ENCODE measurements around the gene ORM2.

ORM2 gene

GRCh38 chr9:114339130-114339908, 9.7 kb downstream of the ORM2 start:
- no peak overlapping the region for H2AK5ac ChIP-seq (ENCODE audit: low read length, severe bottlenecking)
- no peak overlapping the region for H3K27ac ChIP-seq (ENCODE audit: low read length, poor library complexity, severe bottlenecking)
- H3K18ac ChIP-seq (ENCODE audit: low read depth in 1 of 2, low read length in 2 of 2) = no peak overlapping the region
- H3K4me2 ChIP-seq (ENCODE audit: low read length, poor library complexity, severe bottlenecking) = no peak overlapping the region
- H3K14ac ChIP-seq (ENCODE audit: low read length in 2 of 2) = no peak overlapping the region
- no peak overlapping the region for H3K4me3 ChIP-seq (ENCODE audit: insufficient read depth in 1 of 2, low read depth in 1 of 2, low read length in 2 of 2)
- WGBS = 82% methylated on average over 16 of the region's 16 CpGs
- H2BK5ac ChIP-seq (ENCODE audit: low read depth, low read length, poor library complexity, severe bottlenecking) = no peak overlapping the region
- no peak overlapping the region for H2BK12ac ChIP-seq (ENCODE audit: low read length in 2 of 2)
- H3K9ac ChIP-seq (ENCODE audit: low read length) = no peak overlapping the region
- H3K23ac ChIP-seq (ENCODE audit: low read length in 2 of 2) = no peak overlapping the region
- H3K79me1 ChIP-seq (replicated peaks; ENCODE audit: low read length, poor library complexity, severe bottlenecking) = peaks cover 1% of the 10 kb centered on the region
- DNase-seq = peak; percentile 57
- no peaks in the 10 kb centered on the region for H3K27me3 ChIP-seq (ENCODE audit: control insufficient read depth in 1 of 2, insufficient read depth in 1 of 2, low read length in 2 of 2)
- H3K4me1 ChIP-seq (ENCODE audit: control insufficient read depth, insufficient read depth, low read depth, low read length) = no peaks in the 10 kb centered on the region
- H3K4ac ChIP-seq (ENCODE audit: low read depth in 1 of 2, low read length in 2 of 2) = no peak overlapping the region
- no peak overlapping the region for H2BK120ac ChIP-seq (ENCODE audit: low read depth, low read length)
- no peaks in the 10 kb centered on the region for H3K9me3 ChIP-seq (ENCODE audit: control insufficient read depth, low read length)
- H4K91ac ChIP-seq (ENCODE audit: low read length) = no peak overlapping the region
- H3K36me3 ChIP-seq (ENCODE audit: control insufficient read depth in 1 of 2, insufficient read depth in 2 of 2, low read depth in 1 of 2, low read length in 2 of 2) = peaks cover 75 to 84% of the 10 kb centered on the region in 2 experiments
- no peak overlapping the region for H4K8ac ChIP-seq (ENCODE audit: low read length)
- no peak overlapping the region for H2AFZ ChIP-seq (ENCODE audit: low read depth, low read length)
- H2BK15ac ChIP-seq (ENCODE audit: low read depth, poor library complexity, severe bottlenecking) = no peak overlapping the region

- Histone ChIP-seq H2BK15ac (ENCODE audit: low read depth, poor library complexity, severe bottlenecking) (no peak overlapping the region), H3K79me1 (replicated peaks; ENCODE audit: low read length, poor library complexity, severe bottlenecking) (peaks cover 1% of the 10 kb centered on the region), H3K4ac (ENCODE audit: low read depth in 1 of 2, low read length in 2 of 2) (no peak overlapping the region), H3K36me3 (ENCODE audit: control insufficient read depth in 1 of 2, insufficient read depth in 2 of 2, low read depth in 1 of 2, low read length in 2 of 2) (peaks cover 89 to 91% of the 10 kb centered on the region in 2 experiments), H2AK5ac (ENCODE audit: low read length, severe bottlenecking) (no peak overlapping the region), H3K14ac (ENCODE audit: low read length in 2 of 2) (no peak overlapping the region), H2AFZ (ENCODE audit: low read depth, low read length) (no peak overlapping the region), H3K18ac (ENCODE audit: low read depth in 1 of 2, low read length in 2 of 2) (no peak overlapping the region), H3K27ac (ENCODE audit: low read length, poor library complexity, severe bottlenecking) (no peak overlapping the region), H4K91ac (ENCODE audit: low read length) (no peak overlapping the region), H3K9ac (ENCODE audit: low read length) (no peak overlapping the region), H3K23ac (ENCODE audit: low read length in 2 of 2) (no peak overlapping the region), H2BK12ac (ENCODE audit: low read length in 2 of 2) (no peak overlapping the region), H3K9me3 (ENCODE audit: control insufficient read depth, low read length) (no peaks in the 10 kb centered on the region), H3K4me3 (ENCODE audit: insufficient read depth in 1 of 2, low read depth in 1 of 2, low read length in 2 of 2) (no peak overlapping the region), H2BK120ac (ENCODE audit: low read depth, low read length) (no peak overlapping the region), H3K4me1 (ENCODE audit: control insufficient read depth, insufficient read depth, low read depth, low read length) (no peaks in the 10 kb centered on the region), H3K27me3 (ENCODE audit: control insufficient read depth in 1 of 2, insufficient read depth in 1 of 2, low read length in 2 of 2) (no peaks in the 10 kb centered on the region), H2BK5ac (ENCODE audit: low read depth, low read length, poor library complexity, severe bottlenecking) (no peak overlapping the region), H4K8ac (ENCODE audit: low read length) (no peak overlapping the region), H3K4me2 (ENCODE audit: low read length, poor library complexity, severe bottlenecking) (no peak overlapping the region)
- 93% methylated on average over 11 of the region's 12 CpGs for WGBS
- DNase-seq = no peak
Measured at GRCh38 chr9:114341152-114341830, 11.6 kb downstream of the ORM2 start.

GRCh38 chr9:114341991-114342390, 12.3 kb downstream of the ORM2 start:
- H2BK5ac ChIP-seq (ENCODE audit: low read depth, low read length, poor library complexity, severe bottlenecking) = no peak overlapping the region
- H4K91ac ChIP-seq (ENCODE audit: low read length) = no peak overlapping the region
- peaks cover 86 to 93% of the 10 kb centered on the region in 2 experiments for H3K36me3 ChIP-seq (ENCODE audit: control insufficient read depth in 1 of 2, insufficient read depth in 2 of 2, low read depth in 1 of 2, low read length in 2 of 2)
- no peak overlapping the region for H3K9ac ChIP-seq (ENCODE audit: low read length)
- peaks cover 1% of the 10 kb centered on the region for H3K79me1 ChIP-seq (replicated peaks; ENCODE audit: low read length, poor library complexity, severe bottlenecking)
- 94% methylated on average over 4 of the region's 4 CpGs for WGBS
- DNase-seq = no peak
- no peak overlapping the region for H2AK5ac ChIP-seq (ENCODE audit: low read length, severe bottlenecking)
- no peak overlapping the region for H2BK15ac ChIP-seq (ENCODE audit: low read depth, poor library complexity, severe bottlenecking)
- H3K27ac ChIP-seq (ENCODE audit: low read length, poor library complexity, severe bottlenecking) = no peak overlapping the region
- H3K9me3 ChIP-seq (ENCODE audit: control insufficient read depth, low read length) = no peaks in the 10 kb centered on the region
- H2BK12ac ChIP-seq (ENCODE audit: low read length in 2 of 2) = no peak overlapping the region
- H3K23ac ChIP-seq (ENCODE audit: low read length in 2 of 2) = no peak overlapping the region
- H3K4me1 ChIP-seq (ENCODE audit: control insufficient read depth, insufficient read depth, low read depth, low read length) = no peaks in the 10 kb centered on the region
- H3K27me3 ChIP-seq (ENCODE audit: control insufficient read depth in 1 of 2, insufficient read depth in 1 of 2, low read length in 2 of 2) = no peaks in the 10 kb centered on the region
- H4K8ac ChIP-seq (ENCODE audit: low read length) = no peak overlapping the region
- no peak overlapping the region for H3K14ac ChIP-seq (ENCODE audit: low read length in 2 of 2)
- H3K4me3 ChIP-seq (ENCODE audit: insufficient read depth in 1 of 2, low read depth in 1 of 2, low read length in 2 of 2) = no peak overlapping the region
- no peak overlapping the region for H3K4ac ChIP-seq (ENCODE audit: low read depth in 1 of 2, low read length in 2 of 2)
- H3K18ac ChIP-seq (ENCODE audit: low read depth in 1 of 2, low read length in 2 of 2) = no peak overlapping the region
- no peak overlapping the region for H3K4me2 ChIP-seq (ENCODE audit: low read length, poor library complexity, severe bottlenecking)
- H2AFZ ChIP-seq (ENCODE audit: low read depth, low read length) = no peak overlapping the region
- H2BK120ac ChIP-seq (ENCODE audit: low read depth, low read length) = no peak overlapping the region

GRCh38 chr9:114342755-114343440, 13.2 kb downstream of the ORM2 start:
- no peak overlapping the region for H4K8ac ChIP-seq (ENCODE audit: low read length)
- H3K4me1 ChIP-seq (ENCODE audit: control insufficient read depth, insufficient read depth, low read depth, low read length) = peaks cover 3% of the 10 kb centered on the region
- H3K4me3 ChIP-seq (ENCODE audit: insufficient read depth in 1 of 2, low read depth in 1 of 2, low read length in 2 of 2) = no peak overlapping the region
- H3K9ac ChIP-seq (ENCODE audit: low read length) = no peak overlapping the region
- H3K14ac ChIP-seq (ENCODE audit: low read length in 2 of 2) = no peak overlapping the region
- peaks cover 1% of the 10 kb centered on the region for H3K79me1 ChIP-seq (replicated peaks; ENCODE audit: low read length, poor library complexity, severe bottlenecking)
- no peak overlapping the region for H3K4ac ChIP-seq (ENCODE audit: low read depth in 1 of 2, low read length in 2 of 2)
- no peak overlapping the region for H2BK120ac ChIP-seq (ENCODE audit: low read depth, low read length)
- peaks cover 84 to 92% of the 10 kb centered on the region in 2 experiments for H3K36me3 ChIP-seq (ENCODE audit: control insufficient read depth in 1 of 2, insufficient read depth in 2 of 2, low read depth in 1 of 2, low read length in 2 of 2)
- no peak overlapping the region for H2AFZ ChIP-seq (ENCODE audit: low read depth, low read length)
- H3K18ac ChIP-seq (ENCODE audit: low read depth in 1 of 2, low read length in 2 of 2) = no peak overlapping the region
- H3K9me3 ChIP-seq (ENCODE audit: control insufficient read depth, low read length) = no peaks in the 10 kb centered on the region
- no peak overlapping the region for H2BK15ac ChIP-seq (ENCODE audit: low read depth, poor library complexity, severe bottlenecking)
- H3K23ac ChIP-seq (ENCODE audit: low read length in 2 of 2) = no peak overlapping the region
- no peak overlapping the region for H3K4me2 ChIP-seq (ENCODE audit: low read length, poor library complexity, severe bottlenecking)
- no peak overlapping the region for H3K27ac ChIP-seq (ENCODE audit: low read length, poor library complexity, severe bottlenecking)
- no peak for DNase-seq
- no peak overlapping the region for H2BK12ac ChIP-seq (ENCODE audit: low read length in 2 of 2)
- 97% methylated on average over 3 of the region's 5 CpGs for WGBS
- no peaks in the 10 kb centered on the region for H3K27me3 ChIP-seq (ENCODE audit: control insufficient read depth in 1 of 2, insufficient read depth in 1 of 2, low read length in 2 of 2)
- no peak overlapping the region for H2BK5ac ChIP-seq (ENCODE audit: low read depth, low read length, poor library complexity, severe bottlenecking)
- H4K91ac ChIP-seq (ENCODE audit: low read length) = no peak overlapping the region
- H2AK5ac ChIP-seq (ENCODE audit: low read length, severe bottlenecking) = no peak overlapping the region
